GM12864 (cell line): ENCODE data around the gene SYNE1.

Experiments
- DNase-seq: peaks from one replicate; pipeline ENCODE4 v3.0.0-alpha.2; 2011; ENCODE audit warnings: low read depth
- H3K4me3 ChIP-seq: 2 replicates; pipeline ENCODE4 v1.5.1; 2011; ENCODE audit warnings: mild to moderate bottlenecking, low read depth, low read length, control low read depth
- TF ChIP-seq, protein P1 (sequence below): IDR thresholded peaks from 2 replicates; pipeline ENCODE4 v1.5.1; 2011; ENCODE audit warnings: low read depth, mild to moderate bottlenecking, moderate library complexity, low read length, control low read depth, inconsistent platforms; ENCODE audit errors: missing control alignments

SYNE1 gene

DNA sequence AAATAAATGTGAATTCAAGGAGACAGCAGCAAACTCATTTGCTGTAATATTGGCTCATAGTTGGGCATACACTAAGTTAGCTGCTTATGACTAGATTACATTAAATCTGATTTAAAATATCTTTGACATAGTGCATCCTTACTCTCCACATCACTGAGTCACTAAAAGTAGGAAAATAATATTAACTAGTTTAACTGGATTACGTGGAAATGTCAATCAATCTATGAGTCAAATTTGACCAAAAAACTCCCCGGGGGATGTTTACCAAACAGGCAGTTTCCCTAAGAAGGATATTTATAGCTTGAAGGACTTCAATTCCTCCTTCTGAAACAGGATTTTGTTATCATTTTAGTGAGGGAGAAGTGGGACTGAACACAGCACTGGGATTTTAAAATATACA is 463.2 kb downstream of the SYNE1 start:
- DNase-seq, result no peak
- H3K4me3 ChIP-seq, result no peak overlapping the region
- TF ChIP-seq, protein P1, sequence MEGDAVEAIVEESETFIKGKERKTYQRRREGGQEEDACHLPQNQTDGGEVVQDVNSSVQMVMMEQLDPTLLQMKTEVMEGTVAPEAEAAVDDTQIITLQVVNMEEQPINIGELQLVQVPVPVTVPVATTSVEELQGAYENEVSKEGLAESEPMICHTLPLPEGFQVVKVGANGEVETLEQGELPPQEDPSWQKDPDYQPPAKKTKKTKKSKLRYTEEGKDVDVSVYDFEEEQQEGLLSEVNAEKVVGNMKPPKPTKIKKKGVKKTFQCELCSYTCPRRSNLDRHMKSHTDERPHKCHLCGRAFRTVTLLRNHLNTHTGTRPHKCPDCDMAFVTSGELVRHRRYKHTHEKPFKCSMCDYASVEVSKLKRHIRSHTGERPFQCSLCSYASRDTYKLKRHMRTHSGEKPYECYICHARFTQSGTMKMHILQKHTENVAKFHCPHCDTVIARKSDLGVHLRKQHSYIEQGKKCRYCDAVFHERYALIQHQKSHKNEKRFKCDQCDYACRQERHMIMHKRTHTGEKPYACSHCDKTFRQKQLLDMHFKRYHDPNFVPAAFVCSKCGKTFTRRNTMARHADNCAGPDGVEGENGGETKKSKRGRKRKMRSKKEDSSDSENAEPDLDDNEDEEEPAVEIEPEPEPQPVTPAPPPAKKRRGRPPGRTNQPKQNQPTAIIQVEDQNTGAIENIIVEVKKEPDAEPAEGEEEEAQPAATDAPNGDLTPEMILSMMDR, result no peak

DNA sequence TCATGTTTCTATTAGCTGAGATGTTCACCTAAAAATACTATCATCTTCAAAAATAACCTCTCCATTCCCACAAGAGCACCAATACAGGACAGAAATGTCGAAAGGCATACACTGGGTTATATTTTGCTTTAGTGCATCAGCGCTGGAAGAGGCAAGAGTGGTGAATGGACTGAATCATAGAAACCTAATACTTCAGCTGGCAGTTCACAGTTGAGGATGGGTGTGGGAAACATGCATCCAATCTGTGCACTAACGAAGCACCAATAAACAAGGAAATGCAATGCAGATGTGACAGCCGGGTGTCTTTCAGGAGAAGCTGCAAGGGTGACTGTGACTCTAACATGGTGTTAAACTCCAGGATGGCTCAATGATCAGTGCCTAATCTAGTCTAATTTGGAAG is 463.8 kb downstream of the SYNE1 start:
- DNase-seq, result no peak
- TF ChIP-seq, protein P1, result no peak

DNA sequence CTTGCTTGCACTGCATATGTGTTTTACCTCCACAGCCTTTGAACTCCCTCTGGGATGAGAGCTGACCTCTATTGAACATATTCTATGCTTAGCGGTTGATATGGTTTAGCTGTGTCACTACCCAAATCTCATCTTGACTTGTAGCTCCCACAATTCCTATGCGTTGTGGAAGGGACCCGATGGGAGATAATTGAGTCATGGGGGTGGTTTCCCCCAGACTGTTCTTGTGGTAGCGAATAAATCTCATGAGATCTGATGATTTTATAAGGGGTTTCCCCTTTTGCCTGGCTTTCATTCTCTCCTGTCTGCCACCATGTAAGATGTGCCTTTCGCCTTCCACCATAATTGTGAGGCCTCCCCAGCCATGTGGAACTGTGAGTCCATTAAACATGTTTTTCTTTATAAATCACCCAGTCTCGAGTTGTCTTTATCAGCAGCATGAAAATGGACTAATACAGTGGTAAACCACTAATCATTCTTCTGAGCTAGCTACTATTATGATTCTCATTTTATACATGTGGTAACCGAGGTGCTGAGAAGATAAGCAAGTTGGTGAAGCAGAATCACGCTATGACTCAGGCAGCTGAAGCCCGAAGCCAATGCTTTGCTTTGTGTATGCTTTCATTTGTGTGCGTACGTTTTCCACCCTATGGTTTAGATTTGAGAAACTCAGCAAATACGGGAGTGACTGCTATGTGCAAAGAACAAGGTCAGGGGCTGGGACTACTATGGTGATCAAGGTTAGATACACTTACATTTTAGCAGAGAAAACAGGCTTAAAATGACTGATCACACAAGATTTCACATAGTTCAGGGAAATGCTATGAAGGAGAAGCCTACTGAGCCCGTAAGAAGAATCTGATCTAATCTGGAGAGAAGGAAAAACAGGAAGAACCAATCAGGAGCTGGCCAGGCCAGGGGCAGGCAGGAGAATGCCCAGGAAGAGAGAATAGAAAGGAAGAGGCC is 466.2 kb downstream of the SYNE1 start:
- TF ChIP-seq, protein P1, result no peak
- no peak overlapping the region for H3K4me3 ChIP-seq
- DNase-seq, result peak; percentile 54

More for the DNA sequence above, 463.8 kb downstream of the SYNE1 start:
- no peak overlapping the region for H3K4me3 ChIP-seq

DNA sequence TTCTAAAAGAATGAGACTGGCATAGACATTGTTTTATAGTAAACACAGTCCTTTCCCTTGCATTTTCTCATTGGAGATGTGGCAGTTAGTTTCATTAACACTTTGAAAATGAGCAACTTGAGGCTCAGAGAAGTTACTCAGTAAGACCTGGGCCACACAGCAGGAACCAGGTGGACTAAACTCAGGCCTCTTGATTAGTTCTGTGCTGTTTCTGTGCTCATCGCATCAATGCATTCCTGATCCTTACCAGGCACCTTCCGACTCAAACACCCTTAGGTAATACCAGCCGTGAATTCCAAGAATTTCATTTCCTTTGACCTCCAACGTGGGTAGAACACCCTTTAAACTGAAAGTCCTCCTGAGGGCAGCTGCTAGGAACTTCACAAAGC is 466.9 kb downstream of the SYNE1 start:
- DNase-seq, result no peak
- no peak overlapping the region for H3K4me3 ChIP-seq
- TF ChIP-seq, protein P1, result no peak

DNA sequence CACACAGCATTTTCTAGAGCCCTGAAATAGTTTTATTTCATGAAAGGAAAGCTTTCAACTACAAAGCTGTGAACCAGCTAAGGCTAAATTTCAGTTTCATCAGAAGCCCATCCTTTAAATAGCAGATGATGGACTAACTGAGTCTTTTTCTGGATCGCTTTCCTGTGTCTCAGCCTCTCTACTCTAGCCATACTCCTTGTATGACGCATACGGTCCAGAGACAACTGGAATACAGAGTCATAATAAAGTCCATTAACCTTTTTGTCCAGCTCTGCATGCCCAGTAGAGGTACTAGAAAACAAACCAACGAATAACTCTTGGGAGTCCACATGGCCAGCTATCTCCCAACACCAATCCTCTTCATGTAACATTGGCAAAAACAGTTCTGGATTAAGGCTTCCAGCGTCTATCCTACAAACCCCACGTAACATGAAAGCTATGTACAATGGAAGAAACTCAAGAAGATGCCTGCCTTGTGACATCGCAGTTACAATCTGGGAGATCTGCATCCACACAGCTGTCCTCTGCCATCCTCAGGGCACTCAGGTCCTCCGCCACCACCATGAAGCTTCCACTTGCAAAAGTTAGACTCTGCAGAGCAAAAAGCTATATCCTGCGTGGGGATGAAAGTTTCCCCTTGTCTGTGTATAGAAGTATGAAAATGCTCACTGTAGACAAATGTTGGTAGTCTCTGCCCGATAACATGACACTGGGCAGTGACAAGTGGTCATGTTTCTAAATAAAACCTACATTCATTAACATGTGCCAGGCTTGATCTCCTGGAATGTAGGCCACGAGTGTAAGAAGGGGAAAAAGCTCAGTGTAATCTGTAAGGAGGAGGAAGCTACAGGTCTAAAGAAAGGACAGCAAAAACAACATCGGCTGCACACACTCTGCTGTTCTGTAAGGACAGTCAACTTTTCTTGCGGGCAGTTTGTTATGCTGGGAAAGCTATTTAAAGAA is 469.2 kb downstream of the SYNE1 start:
- H3K4me3 ChIP-seq, result no peak overlapping the region
- TF ChIP-seq, protein P1, result no peak
- DNase-seq, result no peak

DNA sequence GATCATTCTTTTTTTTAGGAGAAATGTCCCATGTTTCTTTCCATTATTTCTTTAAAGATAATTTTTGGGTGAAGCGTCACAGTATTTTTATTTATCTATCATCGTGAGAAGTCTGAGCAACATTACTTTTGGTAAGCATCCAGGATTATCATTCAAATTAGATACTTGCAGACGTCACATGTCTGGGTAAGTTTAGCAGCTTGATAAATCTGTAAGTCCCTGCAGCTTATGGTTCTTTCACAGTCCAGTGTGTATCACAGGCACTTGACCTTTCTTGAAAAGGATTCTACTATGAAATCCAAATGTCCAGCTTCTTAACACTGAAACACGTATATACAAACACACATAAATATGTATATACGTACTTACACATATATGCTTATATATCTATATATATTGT is 470.3 kb downstream of the SYNE1 start:
- DNase-seq, result no peak
- TF ChIP-seq, protein P1, result no peak
- H3K4me3 ChIP-seq, result no peak overlapping the region
